ENCODE measurements around the gene SMTNL1.
"Not testable (repeated sequence)": the region's sequence is repeated elsewhere in the genome, so short reads cannot be mapped to it uniquely, and the experiment has no call there.

SMTNL1 gene

DNA sequence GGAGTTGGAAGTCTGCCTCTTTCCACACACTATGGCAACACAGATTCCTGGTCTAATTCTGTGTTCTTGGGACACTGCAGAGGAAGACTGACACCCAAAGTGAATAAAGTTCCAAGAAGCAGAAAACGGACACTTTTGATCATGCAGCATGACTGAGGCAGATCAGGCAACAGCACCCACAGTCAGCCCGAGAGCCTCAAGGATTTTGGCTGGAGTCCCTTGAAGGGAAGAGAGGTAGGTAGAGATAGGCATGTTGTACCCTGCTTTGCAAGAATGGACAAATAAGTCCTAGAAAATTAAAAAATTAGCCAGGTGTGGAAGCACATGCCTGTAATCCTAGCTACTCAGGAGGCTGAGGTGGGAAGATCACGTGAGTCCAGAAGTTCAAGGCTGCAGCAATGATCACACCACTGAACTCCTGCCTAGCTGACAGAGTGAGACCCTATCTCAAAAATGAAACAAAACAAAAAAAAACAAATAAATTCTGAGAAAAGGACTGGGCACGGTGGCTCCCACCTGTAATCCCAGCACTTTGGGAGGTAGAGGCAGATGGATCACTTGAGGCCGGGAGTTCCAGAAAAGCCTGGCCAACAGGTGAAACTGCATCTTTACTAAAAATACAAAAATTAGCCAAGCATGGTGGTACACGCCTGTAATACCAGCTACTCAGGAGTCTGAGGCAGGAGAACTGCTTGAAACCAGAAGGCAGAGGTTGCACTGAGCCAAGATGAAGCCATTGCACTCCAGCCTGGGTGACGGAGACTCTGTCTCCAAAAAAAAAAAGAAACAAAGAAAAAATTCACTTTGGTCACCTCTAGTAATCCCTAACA, 28.8 kb upstream of the SMTNL1 start:
- DNase-seq (ENCODE audit: insufficient read length, low spot score) (no peak), FAIRE-seq (no peak)

DNA sequence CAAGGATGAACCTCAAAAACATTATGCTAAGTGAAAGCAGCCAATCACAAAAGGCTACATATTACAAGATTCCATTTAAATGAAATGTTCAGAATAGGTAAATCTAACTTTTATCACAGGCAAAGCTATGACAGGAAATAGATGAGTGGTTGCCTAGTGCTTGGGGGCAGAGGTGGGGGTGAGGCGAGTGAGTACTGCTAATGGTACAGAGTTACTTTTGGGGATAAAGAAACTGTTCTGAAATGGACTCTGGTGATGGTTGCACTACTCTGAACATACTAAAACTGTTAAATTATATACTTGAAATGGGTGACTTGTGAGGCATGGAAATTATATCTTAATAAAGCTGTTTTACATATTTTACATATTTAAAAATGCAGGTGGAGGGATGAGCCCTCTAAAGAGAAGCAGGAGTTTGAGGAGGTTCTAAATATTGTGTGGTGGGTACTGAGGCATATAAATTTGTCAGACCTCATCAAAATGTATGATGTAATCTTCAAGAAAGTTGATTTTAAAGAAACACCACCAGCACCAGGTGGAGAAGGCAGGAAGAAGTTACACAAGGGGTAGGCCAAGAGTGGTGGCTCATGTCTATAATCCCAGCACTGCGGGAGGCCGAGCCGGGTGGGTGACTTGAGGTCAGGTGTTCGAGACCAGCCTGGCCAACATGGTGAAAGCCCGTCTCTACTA, 25.5 kb upstream of the SMTNL1 start:
- FAIRE-seq, result no peak
- no peak for DNase-seq (ENCODE audit: insufficient read length, low spot score)

DNA sequence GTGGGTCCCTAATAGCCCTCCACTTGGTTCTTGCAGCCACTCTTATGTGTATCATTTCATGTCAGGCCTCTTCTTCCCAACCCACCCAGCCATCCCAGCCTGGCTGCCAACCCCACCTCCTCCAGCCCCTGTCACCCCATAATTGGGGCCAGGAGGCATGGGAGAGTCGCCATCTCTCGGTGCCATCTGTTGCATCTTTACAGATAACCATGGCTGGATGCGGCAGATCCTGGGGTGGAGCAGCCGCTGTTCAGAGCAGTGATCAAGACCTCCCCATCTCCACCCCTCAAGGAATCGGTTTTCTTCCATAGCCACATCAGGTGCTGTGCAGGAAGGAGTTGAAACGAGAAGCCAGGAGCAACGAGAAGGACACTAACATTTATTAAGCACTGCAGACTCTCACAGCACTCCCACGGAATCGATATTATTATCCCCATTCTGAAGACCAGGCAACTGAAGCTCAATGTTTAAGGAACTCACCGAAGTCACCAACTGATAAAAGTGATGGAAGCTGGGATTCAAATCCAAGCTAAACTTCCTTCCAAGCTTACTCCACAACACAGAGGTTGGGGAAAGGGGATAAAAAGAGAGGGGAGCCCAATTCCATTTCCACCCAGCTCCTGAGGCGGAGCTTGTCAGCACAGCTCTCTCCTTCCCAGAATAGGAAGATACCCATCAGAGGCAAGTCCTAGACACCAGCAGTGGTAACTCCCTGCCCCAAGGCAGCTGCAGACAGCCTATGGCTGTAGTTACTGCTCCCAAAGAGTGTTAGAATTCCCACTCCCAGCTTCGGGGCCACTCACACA, 24.5 kb upstream of the SMTNL1 start:
- no peak for FAIRE-seq
- no peak for DNase-seq (ENCODE audit: insufficient read length, low spot score)

DNA sequence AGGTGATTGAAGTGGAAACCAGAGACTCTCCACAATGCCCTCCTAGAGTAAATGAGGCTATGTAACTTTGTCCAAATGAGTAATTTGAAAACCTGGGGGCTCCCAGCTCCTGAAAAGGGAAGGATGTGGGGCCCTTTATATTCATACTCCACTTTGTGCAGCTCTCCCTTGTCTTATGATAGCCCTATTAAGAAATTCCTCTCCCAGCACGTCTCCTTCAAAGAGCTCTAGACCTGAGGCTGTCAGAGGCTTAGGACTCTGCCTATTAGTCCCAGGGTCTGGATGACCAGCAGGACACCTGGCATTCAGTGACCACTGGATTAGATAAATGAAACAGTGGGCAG, 24.0 kb upstream of the SMTNL1 start:
- FAIRE-seq (no peak), DNase-seq (ENCODE audit: insufficient read length, low spot score) (no peak)

DNA sequence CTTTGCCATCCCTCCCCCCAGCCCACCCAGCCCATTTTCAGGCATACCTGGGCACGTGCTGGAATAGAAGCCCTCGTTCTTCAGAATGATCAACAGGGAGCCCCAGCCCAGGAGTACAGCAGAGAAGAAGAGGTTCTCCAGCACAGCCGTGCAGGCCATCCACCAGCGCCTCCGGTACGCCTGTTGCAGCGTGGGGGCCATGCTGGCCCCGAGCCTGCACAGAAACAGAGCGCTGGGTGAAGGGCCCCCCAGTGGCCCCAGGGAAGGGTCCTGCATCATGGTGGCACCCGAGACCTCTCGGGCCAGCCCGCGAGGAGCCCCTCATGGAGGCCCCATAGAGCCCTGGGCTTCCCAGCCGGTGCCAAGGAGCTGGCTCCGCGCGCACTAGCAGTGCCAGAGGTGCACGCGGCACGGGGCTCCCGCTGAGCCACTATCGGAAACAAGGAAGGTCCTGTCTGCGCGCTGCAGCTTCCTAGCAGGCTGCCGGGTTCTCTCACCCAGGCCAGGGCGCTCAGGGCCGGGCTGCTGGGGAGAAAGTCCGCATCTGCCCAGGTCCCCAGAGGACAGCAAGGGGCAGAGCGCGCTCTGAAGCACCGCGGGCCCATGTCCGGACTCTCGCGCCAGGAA, 23.4 kb upstream of the SMTNL1 start:
- FAIRE-seq, result no peak
- DNase-seq (ENCODE audit: insufficient read length, low spot score), result no peak

DNA sequence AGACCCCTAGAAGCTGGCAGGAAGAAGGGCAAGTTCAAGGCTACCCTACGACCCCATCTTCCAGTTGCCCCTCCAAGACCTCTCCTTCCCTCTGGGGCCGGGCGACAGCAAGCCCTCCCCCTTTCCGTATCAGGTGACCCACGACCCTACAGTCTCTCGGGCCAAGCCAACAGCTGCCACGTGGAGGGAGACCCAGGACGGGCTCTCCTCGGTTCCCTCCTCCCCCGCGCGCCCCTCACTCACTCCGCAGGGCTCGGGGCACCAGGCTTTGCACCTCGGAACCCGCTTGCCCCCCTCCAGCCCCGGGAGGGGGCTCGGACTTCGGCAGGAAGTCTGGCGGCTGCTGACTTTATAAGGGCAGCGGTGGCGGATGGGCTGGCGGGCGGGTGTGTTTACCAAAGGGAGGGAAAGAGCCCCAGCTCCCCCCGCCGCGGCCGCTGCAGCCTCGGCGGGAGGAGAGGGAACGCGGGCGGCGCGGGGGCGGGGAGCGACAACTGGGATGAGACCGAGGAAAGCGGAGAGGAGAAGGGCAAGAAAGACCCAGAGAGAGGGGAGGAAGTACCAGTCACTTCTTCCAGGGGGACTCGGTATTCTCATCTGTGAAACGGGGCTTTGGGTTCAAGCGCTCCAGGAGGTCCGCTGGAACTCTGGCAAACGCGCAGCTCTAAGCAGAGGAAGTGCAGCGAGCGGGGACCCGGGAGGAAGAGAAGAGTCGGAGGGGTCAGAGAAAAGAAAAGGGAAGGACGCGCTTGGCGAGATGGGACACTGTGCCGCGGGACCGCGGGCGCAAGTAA, 22.7 kb upstream of the SMTNL1 start:
- FAIRE-seq (peak; percentile 71), DNase-seq (ENCODE audit: insufficient read length, low spot score) (peak; percentile 41)

DNA sequence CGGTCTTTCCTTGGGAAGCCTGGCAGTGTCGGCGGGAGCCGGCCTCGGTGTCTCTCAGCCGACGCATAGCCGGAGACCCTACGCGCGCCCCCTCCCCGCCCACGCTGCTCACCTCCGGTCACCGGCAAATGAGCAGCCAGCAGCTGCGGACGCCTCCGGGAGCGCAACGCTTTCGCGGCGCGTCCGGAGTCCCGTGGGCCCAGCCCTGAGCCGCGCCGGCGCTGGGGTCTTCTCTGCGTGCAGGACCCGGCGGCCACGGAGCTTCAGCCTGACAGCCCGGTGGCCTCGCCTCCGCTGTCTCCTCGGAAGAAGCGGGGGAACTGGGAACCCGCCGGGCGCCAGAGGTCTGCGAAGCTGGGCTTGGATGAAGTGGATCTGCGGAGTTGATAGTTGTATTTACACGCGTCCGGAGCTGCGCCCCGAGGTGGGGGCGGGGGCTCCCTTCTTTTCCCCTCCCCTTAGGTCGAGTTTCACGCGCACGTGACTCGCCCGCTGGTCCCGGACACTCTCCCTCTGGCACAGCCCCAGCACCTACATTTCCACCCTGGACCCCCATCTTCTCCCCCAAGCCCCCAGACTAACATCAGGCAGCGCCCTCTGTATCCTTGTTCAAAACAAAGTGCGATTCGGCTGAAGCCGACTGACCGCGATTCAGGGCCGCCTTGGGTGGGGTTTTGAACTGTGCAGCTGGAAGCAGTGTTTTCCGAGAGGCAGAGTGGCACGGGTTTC, 21.9 kb upstream of the SMTNL1 start, which contains the start of gene SLC43A1:
Gene SLC43A1 (minus strand): TSS at position 371 of the 729 bp plus-strand sequence. CDS start 1,591 bp downstream, outside the sequence.
- peak; percentile 87 for FAIRE-seq
- peak; percentile 35 for DNase-seq (ENCODE audit: insufficient read length, low spot score)

DNA sequence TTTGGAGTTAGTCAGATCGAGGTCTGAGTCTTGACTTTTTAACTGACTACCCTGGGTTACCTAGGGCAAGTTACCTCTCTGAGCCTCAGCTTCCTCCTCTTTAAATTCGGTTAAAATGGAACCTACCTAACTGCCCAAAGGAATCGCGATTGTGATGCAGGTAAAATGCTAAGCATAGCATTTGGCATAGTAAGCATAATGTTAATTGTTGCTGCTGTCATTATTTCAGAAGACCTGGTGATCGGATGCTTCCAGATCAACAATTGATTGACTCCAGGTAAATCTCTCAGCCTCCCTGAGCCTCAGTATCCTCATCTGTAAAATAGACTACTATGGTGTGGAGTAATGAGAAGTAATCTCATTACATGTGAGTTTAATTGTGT, 21.3 kb upstream of the SMTNL1 start:
- FAIRE-seq, result no peak

DNA sequence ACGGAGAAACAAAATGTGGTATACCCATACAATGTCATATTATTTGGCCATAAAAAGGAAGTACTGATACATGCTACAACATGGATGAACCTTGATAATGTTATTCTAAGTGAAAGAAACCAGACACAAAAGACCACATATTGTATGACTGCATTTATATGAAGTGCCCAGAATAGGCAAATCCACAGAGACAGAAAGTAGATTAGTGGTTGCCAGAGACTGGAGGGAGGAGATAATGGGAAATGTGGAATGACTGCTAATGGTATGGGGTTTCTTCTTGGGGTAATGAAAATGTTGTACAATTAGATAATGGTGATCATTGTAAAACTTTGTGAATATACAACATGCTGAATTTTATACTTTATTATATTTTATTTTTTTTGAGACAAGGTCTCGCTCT, 16.3 kb upstream of the SMTNL1 start:
- FAIRE-seq (no peak), DNase-seq (ENCODE audit: insufficient read length, low spot score) (no peak)

More for the DNA sequence above, 21.3 kb upstream of the SMTNL1 start:
- no peak for DNase-seq (ENCODE audit: insufficient read length, low spot score)

DNA sequence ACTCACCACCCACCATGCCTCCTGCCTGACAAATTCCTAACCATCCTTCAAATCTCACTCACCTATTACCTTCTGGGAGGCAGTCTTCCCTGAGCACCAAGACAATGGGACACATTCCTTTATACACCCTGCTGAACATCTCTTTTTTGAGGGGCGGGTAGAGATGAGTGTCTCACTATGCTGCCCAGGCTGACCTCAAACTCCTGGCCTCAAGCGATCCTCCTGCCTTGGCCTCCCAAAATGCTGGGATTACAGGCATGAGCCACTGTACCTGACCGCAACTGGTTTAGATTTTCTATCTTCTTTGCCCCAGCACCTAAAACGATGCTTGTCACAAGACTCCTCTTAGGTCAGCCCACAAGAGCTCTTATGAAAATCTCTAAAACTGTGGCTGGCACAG, 14.0 kb upstream of the SMTNL1 start:
- no peak for FAIRE-seq
- DNase-seq (ENCODE audit: insufficient read length, low spot score), result no peak

DNA sequence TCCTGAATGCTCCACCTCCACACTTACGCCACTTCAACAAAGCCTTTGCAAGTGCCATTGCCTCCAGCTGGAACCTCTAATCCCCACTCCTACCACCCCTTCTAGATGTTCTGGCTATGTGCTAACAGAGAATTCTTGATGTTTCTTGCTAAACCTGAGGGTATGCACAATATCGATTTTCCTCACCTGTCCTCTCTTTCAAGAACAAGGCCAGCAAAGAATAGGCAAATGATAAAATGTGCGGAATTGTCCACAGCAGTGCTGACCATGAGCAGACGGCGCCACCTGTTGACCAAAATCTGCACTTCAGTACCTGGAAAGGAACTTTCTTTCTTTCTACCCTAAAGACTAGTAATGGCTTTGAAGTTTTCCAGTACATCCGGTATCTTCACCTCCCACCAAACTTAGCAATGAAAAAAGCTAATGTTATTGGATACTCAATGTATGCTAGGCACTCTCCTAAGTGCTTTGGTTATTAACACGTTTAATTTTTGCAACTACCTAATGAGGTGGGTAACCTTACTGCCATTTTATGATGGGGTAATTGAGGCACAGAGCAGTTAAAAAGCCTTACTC, 10.3 kb upstream of the SMTNL1 start:
- DNase-seq (ENCODE audit: insufficient read length, low spot score), result no peak
- FAIRE-seq, result peak; percentile 89

DNA sequence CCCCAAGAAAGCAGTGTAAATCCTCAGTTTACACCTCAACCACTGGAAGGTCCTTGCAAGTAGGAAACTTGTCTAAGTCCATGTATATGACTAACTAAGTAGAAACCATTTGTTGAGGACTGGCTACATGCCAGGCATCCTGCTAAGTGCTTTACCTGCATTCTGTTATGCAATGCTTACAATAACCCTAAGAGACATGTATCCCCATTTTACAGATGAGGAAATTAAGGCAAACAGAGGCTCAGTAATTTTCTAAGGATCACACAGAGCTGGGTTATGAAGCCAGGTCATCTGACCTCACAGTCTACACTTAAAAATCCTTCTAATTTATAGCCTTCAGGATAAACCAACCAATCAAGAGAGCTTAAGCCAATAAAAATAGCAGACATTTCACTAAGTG, 8.4 kb upstream of the SMTNL1 start:
- FAIRE-seq, result no peak

DNA sequence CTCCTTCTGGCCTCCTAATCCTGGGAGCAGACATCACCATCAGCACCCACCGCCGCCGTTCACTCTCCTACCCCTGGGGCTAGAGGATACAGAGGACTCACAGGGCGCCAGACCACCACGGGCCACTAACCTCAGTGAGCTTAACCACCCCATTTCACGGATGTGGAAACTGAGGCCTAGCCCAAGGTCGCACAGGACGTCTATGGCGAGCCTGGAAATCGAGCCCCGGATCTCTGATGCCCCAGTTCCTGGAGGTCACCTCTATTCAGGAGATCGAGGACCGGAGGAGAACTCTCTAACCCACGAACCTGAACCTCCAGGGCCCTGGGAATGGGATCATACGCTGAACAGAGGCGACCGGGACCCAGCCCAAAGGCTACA, 7.2 kb upstream of the SMTNL1 start:
- DNase-seq (ENCODE audit: insufficient read length, low spot score) (no peak), FAIRE-seq (no peak)

More for the DNA sequence above, 8.4 kb upstream of the SMTNL1 start:
- DNase-seq (ENCODE audit: insufficient read length, low spot score), result no peak

DNA sequence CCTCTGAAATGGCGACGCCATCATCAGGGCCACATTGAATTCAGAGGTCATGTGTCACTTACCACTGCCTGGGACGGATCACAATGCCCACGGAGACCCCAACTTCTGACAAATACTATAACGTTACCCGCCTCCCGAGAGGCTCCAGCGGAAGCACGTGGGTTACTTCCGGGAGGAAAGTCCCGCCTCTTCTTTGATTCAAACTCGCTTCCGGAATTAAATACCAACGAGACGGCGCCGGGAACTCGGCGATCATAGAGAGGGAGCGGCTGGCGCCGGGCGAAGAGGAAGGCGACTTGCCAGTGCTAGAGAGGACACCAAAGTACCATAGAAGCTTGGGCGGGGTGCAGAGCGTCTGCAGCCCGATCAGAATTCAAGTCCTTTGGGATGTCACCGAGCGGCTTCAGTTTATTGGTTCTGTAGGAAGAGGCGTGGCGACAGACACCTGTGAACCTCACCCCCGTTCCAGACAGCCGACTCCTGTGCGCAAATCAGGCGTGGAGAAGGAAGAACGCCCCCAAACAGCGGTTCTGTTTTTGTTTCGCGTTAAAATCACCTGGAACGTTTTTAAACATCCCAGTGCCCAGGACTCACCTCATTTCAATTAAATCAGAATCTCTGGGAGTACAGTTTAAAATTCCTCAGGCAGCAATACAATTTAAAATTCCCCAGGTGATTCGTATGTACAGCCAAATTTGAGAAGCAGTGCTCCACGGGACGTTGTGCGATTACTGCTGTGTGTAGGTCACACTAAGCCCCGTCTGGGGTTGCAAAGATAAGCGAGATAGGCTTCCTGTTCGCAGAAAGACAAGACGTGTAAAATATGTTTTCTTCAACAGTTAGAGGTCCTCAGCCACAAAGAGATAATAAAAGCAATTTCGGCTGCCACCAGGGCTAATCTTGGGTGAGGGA, 6.5 kb upstream of the SMTNL1 start, which contains the start of gene TIMM10:
Gene TIMM10 (minus strand): TSS at position 159 of the 912 bp plus-strand sequence. CDS start 565 bp downstream, outside the sequence.
- DNase-seq (ENCODE audit: insufficient read length, low spot score), result peak; percentile 93
- FAIRE-seq, result peak; percentile 98

DNA sequence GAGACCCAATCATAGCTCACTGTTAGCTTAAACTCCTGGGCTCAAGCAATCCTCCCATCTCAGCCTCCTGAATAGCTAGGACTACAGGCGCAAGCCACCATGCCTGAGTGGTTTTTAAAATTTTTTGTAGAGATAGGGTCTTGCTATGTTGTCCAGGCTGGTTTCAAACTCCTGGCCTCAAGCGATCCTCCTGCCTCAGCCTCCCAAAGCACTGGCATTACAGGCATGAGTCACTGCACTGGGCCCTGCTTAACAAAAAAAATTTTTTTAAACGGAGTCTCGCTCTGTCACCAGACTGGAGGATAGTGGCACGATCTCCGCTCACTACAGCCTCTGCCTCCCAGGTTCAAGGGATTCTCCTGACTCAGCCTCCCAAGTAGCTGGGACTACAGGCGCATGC, 2.9 kb upstream of the SMTNL1 start:
- DNase-seq (ENCODE audit: insufficient read length, low spot score); FAIRE-seq: not testable (repeated sequence)

DNA sequence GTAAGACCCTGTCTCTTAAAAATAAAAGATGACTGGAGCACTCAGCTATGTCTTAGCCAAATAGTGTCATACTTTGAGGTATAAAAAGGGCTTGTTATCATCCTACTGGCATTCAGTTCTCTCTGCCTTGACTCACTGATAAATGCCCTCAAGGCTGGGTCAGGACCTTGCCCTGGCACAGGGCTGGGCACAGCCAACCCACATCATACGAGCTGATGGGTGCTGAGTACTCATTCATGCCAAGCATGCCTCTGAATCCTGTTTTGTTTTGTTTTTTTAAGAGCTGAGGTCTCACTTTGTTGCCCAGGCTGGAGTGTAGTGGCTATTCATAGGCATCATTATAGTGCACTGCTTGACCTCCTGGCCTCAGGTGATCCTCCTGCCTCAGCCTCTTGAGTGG, 1.9 kb downstream of the SMTNL1 start:
- FAIRE-seq, result no peak
- DNase-seq (ENCODE audit: insufficient read length, low spot score), result no peak

DNA sequence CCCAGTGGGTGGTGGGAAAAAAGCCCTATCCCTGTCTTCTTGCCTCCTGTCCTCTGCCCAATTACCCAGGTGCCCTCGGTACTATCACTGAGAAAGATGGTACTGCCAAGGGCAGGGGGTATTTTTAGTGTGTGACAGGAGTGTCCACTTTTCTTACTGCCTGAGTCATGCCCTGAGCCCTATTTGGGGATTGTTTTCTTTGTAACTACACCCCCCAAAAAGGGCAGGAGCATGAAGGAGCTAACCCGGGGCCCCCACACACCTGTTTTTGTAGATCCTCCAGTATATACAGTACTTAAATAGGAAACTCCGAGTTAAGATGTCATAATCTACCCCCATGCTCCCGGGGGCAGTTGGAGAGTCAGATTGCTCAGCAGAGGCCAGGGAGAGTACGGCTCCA, 3.8 kb downstream of the SMTNL1 start:
- FAIRE-seq, result no peak

DNA sequence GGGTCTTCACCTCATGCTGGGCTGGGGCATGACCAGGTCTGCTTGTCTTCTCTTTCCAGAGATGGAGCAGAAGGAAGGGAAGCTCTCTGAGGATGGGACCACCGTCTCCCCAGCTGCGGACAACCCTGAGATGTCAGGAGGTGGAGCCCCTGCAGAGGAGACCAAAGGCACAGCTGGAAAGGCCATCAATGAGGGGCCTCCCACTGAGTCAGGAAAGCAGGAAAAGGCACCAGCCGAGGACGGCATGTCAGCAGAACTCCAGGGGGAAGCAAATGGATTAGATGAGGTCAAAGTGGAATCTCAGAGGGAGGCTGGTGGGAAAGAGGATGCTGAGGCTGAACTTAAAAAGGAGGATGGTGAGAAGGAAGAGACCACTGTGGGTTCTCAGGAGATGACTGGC, 5.2 kb downstream of the SMTNL1 start:
- DNase-seq (ENCODE audit: insufficient read length, low spot score), result no peak
- FAIRE-seq, result no peak

More for the DNA sequence above, 3.8 kb downstream of the SMTNL1 start:
- no peak for DNase-seq (ENCODE audit: insufficient read length, low spot score)
